MM.1S (cell line): ENCODE data around the gene TNFRSF12A.

Experiments used
- DNase-seq: peaks from one replicate; pipeline ENCODE4 v3.0.0-alpha.2; 2015
- H2AFZ ChIP-seq: fragments of 300-600 bp; sonication (generic); 2 replicates; pipeline ENCODE4 v1.6.0; 2016; ENCODE audit warnings: antibody characterized with exemption, low read length
- H3F3A ChIP-seq: fragments of 300-600 bp; sonication (generic); 2 replicates; pipeline ENCODE4 v1.6.1; 2016; ENCODE audit warnings: mild to moderate bottlenecking, antibody characterized with exemption, low read length, moderate library complexity, mixed read lengths; ENCODE audit not compliant: insufficient read depth
- H3K27ac ChIP-seq: fragments of 300-600 bp; sonication (generic); 2 replicates; pipeline ENCODE4 v1.5.1; 2016; ENCODE audit warnings: mild to moderate bottlenecking, low read length
- H3K27me3 ChIP-seq: fragments of 300-600 bp; sonication (generic); replicated peaks from 2 replicates; pipeline ENCODE4 v1.6.0; 2016; ENCODE audit warnings: low read length; ENCODE audit not compliant: insufficient read depth
- H3K36me3 ChIP-seq: fragments of 300-600 bp; sonication (generic); replicated peaks from 2 replicates; pipeline ENCODE4 v1.6.1; 2016; ENCODE audit warnings: mild to moderate bottlenecking, low read length, mixed read lengths; ENCODE audit not compliant: insufficient read depth
- H3K4me1 ChIP-seq: fragments of 300-600 bp; sonication (generic); 2 replicates; pipeline ENCODE4 v1.6.1; 2016; ENCODE audit warnings: low read length, mixed read lengths
- H3K4me2 ChIP-seq: fragments of 300-600 bp; sonication (generic); 2 replicates; pipeline ENCODE4 v1.6.0; 2016; ENCODE audit warnings: low read depth, low read length
- H3K4me3 ChIP-seq: fragments of 300-600 bp; sonication (generic); 2 replicates; pipeline ENCODE4 v1.5.1; 2016; ENCODE audit warnings: low read length, mixed read lengths
- H3K79me2 ChIP-seq: fragments of 300-600 bp; sonication (generic); 2 replicates; pipeline ENCODE4 v1.6.1; 2016; ENCODE audit warnings: mixed run types, low read length, mixed read lengths
- H3K9ac ChIP-seq: fragments of 300-600 bp; sonication (generic); 2 replicates; pipeline ENCODE4 v1.6.1; 2016; ENCODE audit warnings: low read length, mixed read lengths
- H3K9me2 ChIP-seq: fragments of 300-600 bp; sonication (generic); replicated peaks from 2 replicates; pipeline ENCODE4 v1.6.1; 2016; ENCODE audit warnings: mild to moderate bottlenecking, low read length, mixed read lengths; ENCODE audit not compliant: insufficient read depth
- H3K9me3 ChIP-seq: fragments of 300-600 bp; sonication (generic); replicated peaks from 2 replicates; pipeline ENCODE4 v1.6.1; 2016; ENCODE audit warnings: mild to moderate bottlenecking, low read length, mixed read lengths; ENCODE audit not compliant: insufficient read depth
- H4K20me1 ChIP-seq: fragments of 300-600 bp; sonication (generic); 2 replicates; pipeline ENCODE4 v1.6.1; 2016; ENCODE audit warnings: mild to moderate bottlenecking, low read length, moderate library complexity, mixed read lengths; ENCODE audit not compliant: insufficient read depth
- EZH2 ChIP-seq: fragments of 300-600 bp; sonication (generic); optimal IDR thresholded peaks from 2 replicates; pipeline ENCODE3; 2017; ENCODE audit warnings: low read depth, mild to moderate bottlenecking, antibody characterized with exemption, low read length, mixed read lengths
- EZH2phosphoT487 ChIP-seq: fragments of 300-600 bp; sonication (generic); IDR thresholded peaks from 2 replicates; pipeline ENCODE4 v1.6.1; 2018; ENCODE audit warnings: antibody characterized with exemption, low read length
- TF ChIP-seq, protein P1 (sequence below): fragments of 300-600 bp; sonication (generic); IDR thresholded peaks from 2 replicates; pipeline ENCODE4 v1.5.1; 2016; ENCODE audit warnings: antibody characterized with exemption, low read length, mixed read lengths

The TNFRSF12A gene

DNA sequence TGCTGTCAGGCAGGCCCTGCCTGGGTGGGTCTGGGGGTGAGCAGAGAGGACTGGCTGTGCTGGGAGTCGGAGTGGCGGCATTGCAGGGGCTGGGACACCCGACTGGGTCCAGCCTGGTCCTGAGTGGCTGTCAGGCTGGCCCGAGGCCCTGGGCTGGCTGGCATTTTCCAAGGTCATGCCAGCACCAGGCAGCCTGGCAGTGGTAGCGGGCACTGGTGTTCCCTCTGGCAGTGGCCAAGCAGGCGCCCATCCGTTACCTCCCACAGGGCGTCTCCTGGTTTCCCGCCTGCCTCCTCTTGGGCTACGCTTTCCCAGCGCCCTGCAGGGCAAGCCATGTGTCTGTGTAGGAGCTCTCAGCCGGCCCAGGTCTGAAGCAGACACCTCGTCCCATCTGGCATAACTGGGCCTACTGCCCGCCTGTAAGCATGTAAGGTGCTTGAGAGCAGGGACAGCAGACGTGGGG lies 34.2 kb upstream of the TNFRSF12A start:
- no peaks in the 10 kb centered on the region for H3K9me3 ChIP-seq
- 0 out of 2 replicates have a peak, but pooled peaks cover 2% of the 10 kb centered on the region for H3F3A ChIP-seq
- TF ChIP-seq EZH2 (no peak), EZH2phosphoT487 (no peak)
- TF ChIP-seq, protein P1, sequence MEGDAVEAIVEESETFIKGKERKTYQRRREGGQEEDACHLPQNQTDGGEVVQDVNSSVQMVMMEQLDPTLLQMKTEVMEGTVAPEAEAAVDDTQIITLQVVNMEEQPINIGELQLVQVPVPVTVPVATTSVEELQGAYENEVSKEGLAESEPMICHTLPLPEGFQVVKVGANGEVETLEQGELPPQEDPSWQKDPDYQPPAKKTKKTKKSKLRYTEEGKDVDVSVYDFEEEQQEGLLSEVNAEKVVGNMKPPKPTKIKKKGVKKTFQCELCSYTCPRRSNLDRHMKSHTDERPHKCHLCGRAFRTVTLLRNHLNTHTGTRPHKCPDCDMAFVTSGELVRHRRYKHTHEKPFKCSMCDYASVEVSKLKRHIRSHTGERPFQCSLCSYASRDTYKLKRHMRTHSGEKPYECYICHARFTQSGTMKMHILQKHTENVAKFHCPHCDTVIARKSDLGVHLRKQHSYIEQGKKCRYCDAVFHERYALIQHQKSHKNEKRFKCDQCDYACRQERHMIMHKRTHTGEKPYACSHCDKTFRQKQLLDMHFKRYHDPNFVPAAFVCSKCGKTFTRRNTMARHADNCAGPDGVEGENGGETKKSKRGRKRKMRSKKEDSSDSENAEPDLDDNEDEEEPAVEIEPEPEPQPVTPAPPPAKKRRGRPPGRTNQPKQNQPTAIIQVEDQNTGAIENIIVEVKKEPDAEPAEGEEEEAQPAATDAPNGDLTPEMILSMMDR = no peak
- DNase-seq = no peak
- H3K27ac ChIP-seq = no peak overlapping the region
- no peaks in the 10 kb centered on the region for H3K79me2 ChIP-seq
- no peaks in the 10 kb centered on the region for H3K36me3 ChIP-seq
- no peak overlapping the region for H3K4me2 ChIP-seq
- H4K20me1 ChIP-seq = no peaks in the 10 kb centered on the region
- peaks cover 5% of the 10 kb centered on the region; the same call in 1 of the 2 replicates for H3K4me1 ChIP-seq
- no peak overlapping the region for H2AFZ ChIP-seq
- no peak overlapping the region for H3K4me3 ChIP-seq
- H3K9me2 ChIP-seq = no peaks in the 10 kb centered on the region
- H3K9ac ChIP-seq = no peak overlapping the region
- peaks cover 71% of the 10 kb centered on the region for H3K27me3 ChIP-seq

DNA sequence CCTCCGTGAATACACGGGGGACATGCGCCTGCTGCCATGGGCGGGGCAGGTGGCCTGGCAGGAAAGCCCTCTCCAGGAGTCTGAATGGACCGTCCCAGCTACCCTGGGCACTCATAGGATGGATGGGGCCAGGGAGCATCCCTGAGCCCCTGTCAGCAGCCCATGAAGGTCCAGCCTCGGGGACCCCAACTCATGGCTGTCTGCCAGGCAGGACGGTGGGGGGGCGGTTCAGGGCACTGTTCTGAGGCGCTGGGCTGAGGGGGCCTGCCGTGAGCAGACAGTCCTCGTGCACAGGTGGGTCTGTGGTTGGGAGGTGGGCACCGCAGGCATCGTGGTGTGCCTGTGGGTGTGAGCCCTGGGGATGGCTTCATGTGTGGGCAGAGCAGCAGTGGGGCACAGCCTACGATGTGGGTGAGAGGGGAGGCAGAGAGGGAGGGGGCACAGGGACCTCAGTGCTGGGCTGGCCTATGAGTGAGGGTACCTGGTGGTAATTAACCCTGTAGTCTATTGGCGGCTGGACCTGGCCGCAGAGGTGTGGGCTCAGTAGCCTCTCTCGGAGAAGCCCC lies 33.5 kb upstream of the TNFRSF12A start:
- H3K27me3 ChIP-seq = peaks cover 78% of the 10 kb centered on the region
- no peaks in the 10 kb centered on the region for H3K36me3 ChIP-seq
- H3K9me3 ChIP-seq = no peaks in the 10 kb centered on the region
- no peak overlapping the region for H3K4me3 ChIP-seq
- no peak for DNase-seq
- H3F3A ChIP-seq = 0 out of 2 replicates have a peak, but pooled peaks cover 2% of the 10 kb centered on the region
- H4K20me1 ChIP-seq = no peaks in the 10 kb centered on the region
- no peaks in the 10 kb centered on the region for H3K79me2 ChIP-seq
- H3K27ac ChIP-seq = no peak overlapping the region
- H3K9me2 ChIP-seq = no peaks in the 10 kb centered on the region
- H3K4me1 ChIP-seq = peaks cover 5% of the 10 kb centered on the region; the same call in 1 of the 2 replicates
- no peak overlapping the region for H2AFZ ChIP-seq
- no peak overlapping the region for H3K9ac ChIP-seq
- TF ChIP-seq EZH2 = no peak
- TF ChIP-seq, protein P1 = no peak
- no peak for TF ChIP-seq EZH2phosphoT487
- H3K4me2 ChIP-seq = no peak overlapping the region

DNA sequence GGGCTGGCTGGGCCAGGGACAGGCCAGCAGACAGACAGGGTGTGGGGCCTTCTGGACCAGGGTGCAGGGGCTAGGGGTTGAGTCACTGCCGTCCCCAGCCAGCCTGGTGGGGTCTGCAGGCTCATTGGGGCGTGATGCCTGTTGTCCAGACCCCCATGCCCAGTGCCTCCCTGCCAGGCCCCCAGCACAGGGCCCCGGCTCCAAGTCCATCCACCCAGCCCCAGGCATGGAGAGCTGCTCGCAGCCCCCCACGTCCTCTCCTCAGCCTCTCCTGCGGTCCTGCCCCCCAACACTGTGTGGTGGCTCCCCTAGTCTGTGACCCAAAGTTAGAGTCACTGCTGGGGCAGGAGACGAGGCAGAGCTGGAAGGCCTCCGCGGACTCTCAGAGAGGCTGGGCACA lies 32.9 kb upstream of the TNFRSF12A start:
- no peaks in the 10 kb centered on the region for H3K79me2 ChIP-seq
- H3K4me3 ChIP-seq = no peak overlapping the region
- no peak overlapping the region for H3K4me2 ChIP-seq
- no peaks in the 10 kb centered on the region for H3K9me3 ChIP-seq
- no peak overlapping the region for H2AFZ ChIP-seq
- H3K36me3 ChIP-seq = no peaks in the 10 kb centered on the region
- no peak overlapping the region for H3K9ac ChIP-seq
- peaks cover 5% of the 10 kb centered on the region; the same call in 1 of the 2 replicates for H3K4me1 ChIP-seq
- H3K9me2 ChIP-seq = no peaks in the 10 kb centered on the region
- H4K20me1 ChIP-seq = no peaks in the 10 kb centered on the region
- 0 out of 2 replicates have a peak, but pooled peaks cover 2% of the 10 kb centered on the region for H3F3A ChIP-seq
- DNase-seq = no peak
- H3K27me3 ChIP-seq = peaks cover 84% of the 10 kb centered on the region
- H3K27ac ChIP-seq = no peak overlapping the region
- no peak for TF ChIP-seq EZH2
- TF ChIP-seq, protein P1 = no peak
- no peak for TF ChIP-seq EZH2phosphoT487
